Testis (tissue), 2 donors: ENCODE measurements around the gene PLCD3.

Experiments
- CTCF ChIP-seq, 3 experiments: fragments of 450-650 bp in 2 of 3; fragments of 200-600 bp in 1 of 3; sonication (generic) in 1 of 3; IDR thresholded peaks; one replicate each; pipeline ENCODE4 v1.5.1; 2016 to 2019; ENCODE audit warnings: antibody characterized with exemption in 3 of 3, mild to moderate bottlenecking in 2 of 3, moderate library complexity in 1 of 3
- POLR2A ChIP-seq: fragments of 450-650 bp; IDR thresholded peaks from one replicate; pipeline ENCODE4 v1.6.1; 2017; ENCODE audit warnings: antibody characterized with exemption, mild to moderate bottlenecking, moderate library complexity

GRCh38 chr17:45138911-45139532, 6.7 kb upstream of the PLCD3 start:
- TF ChIP-seq CTCF (IDR thresholded peaks at IDR 0.05): no peak
- TF ChIP-seq POLR2A: no peak
